22Rv1 (cell line): ENCODE data around the gene BASP1.

Experiments
- CTCF ChIP-seq: fragments of 450-650 bp; IDR thresholded peaks from 2 replicates; pipeline ENCODE4 v1.5.1; 2017; ENCODE audit warnings: mild to moderate bottlenecking
- ZFX ChIP-seq: fragments of 450-650 bp; IDR thresholded peaks from 2 replicates; pipeline ENCODE4 v1.6.1; 2017; ENCODE audit warnings: antibody characterized with exemption, borderline replicate concordance

- TF ChIP-seq CTCF (no peak), ZFX (no peak)
Measured at GRCh38 chr5:17295671-17296070, 78.2 kb downstream of the BASP1 start.
